ENCODE results near the gene AFDN.
"Not testable (repeated sequence)": the region's sequence is repeated elsewhere in the genome, so short reads cannot be mapped to it uniquely, and the experiment has no call there.

Gene AFDN

GRCh38 chr6:167985911-167986595 is 159.3 kb downstream of the AFDN start:
- DNase-seq: no peak

- DNase-seq: no peak
These were observed 160.9 kb downstream of the AFDN start for GRCh38 chr6:167987396-167988153.

- DNase-seq: no peak
These were observed 161.4 kb downstream of the AFDN start for GRCh38 chr6:167988154-167988495.

- DNase-seq: no peak
These were observed 162.5 kb downstream of the AFDN start for GRCh38 chr6:167988945-167989841.

- DNase-seq: no peak
These were observed 163.6 kb downstream of the AFDN start for GRCh38 chr6:167990016-167990945.

GRCh38 chr6:167993169-167993568 is 166.5 kb downstream of the AFDN start:
- DNase-seq: no peak

GRCh38 chr6:167993831-167994230 is 167.1 kb downstream of the AFDN start:
- no peak for DNase-seq

- DNase-seq: no peak
These were observed 168.6 kb downstream of the AFDN start for GRCh38 chr6:167995302-167995701.

- DNase-seq: no peak
These were observed 169.0 kb downstream of the AFDN start for GRCh38 chr6:167995731-167996151.

- DNase-seq: no peak
These were observed 169.9 kb downstream of the AFDN start for GRCh38 chr6:167996424-167997199.

GRCh38 chr6:167997642-167998041 is 170.9 kb downstream of the AFDN start, which contains the start of gene KIF25:
KIF25 (plus strand) TSS chr6:167997671; CDS start chr6:168029586, 31,915 bp downstream.
- DNase-seq: no peak

- no peak for DNase-seq
These were observed 171.5 kb downstream of the AFDN start for GRCh38 chr6:167998215-167998614.

GRCh38 chr6:168000198-168001028 is 173.7 kb downstream of the AFDN start:
- no peak for DNase-seq

- no peak for DNase-seq
These were observed 174.3 kb downstream of the AFDN start for GRCh38 chr6:168001029-168001332.

GRCh38 chr6:168001514-168001913 is 174.8 kb downstream of the AFDN start:
- not testable (repeated sequence) for DNase-seq

GRCh38 chr6:168002804-168003203 is 176.1 kb downstream of the AFDN start:
- DNase-seq: no peak

GRCh38 chr6:168004023-168004422 is 177.3 kb downstream of the AFDN start:
- DNase-seq: no peak

GRCh38 chr6:168004945-168005344 is 178.2 kb downstream of the AFDN start:
- DNase-seq: no peak

GRCh38 chr6:168005796-168006195 is 179.1 kb downstream of the AFDN start:
- DNase-seq: no peak

GRCh38 chr6:168007592-168008338 is 181.1 kb downstream of the AFDN start:
- no peak for DNase-seq
